ENCODE results near the gene PECR.

The PECR gene

GRCh38 chr2:216104691-216105090 is 23.1 kb upstream of the PECR start:
- TF ChIP-seq CTCF (IDR thresholded peaks at IDR 0.05; ENCODE audit: low read depth, low read length) = no peak
- H3K4me3 ChIP-seq (ENCODE audit: low read depth, low read length) = no peak overlapping the region

- TF ChIP-seq CTCF (IDR thresholded peaks at IDR 0.05; ENCODE audit: low read depth, low read length) = no peak
These were observed 21.6 kb upstream of the PECR start for GRCh38 chr2:216103213-216103612.

GRCh38 chr2:216101109-216101508 is 19.5 kb upstream of the PECR start:
- H3K4me3 ChIP-seq (ENCODE audit: low read depth, low read length) = no peak overlapping the region
- TF ChIP-seq CTCF (IDR thresholded peaks at IDR 0.05; ENCODE audit: low read depth, low read length) = no peak

More at GRCh38 chr2:216103213-216103612, 21.6 kb upstream of the PECR start:
- no peak overlapping the region for H3K4me3 ChIP-seq (ENCODE audit: low read depth, low read length)

GRCh38 chr2:216098421-216099334 is 17.1 kb upstream of the PECR start:
- no peak for TF ChIP-seq CTCF (IDR thresholded peaks at IDR 0.05; ENCODE audit: low read depth, low read length)
- H3K4me3 ChIP-seq (ENCODE audit: low read depth, low read length) = no peak overlapping the region

- H3K4me3 ChIP-seq (ENCODE audit: low read depth, low read length) = no peak overlapping the region
- TF ChIP-seq CTCF (IDR thresholded peaks at IDR 0.05; ENCODE audit: low read depth, low read length) = no peak
These were observed 13.1 kb upstream of the PECR start for GRCh38 chr2:216094701-216095100.

- H3K4me3 ChIP-seq (ENCODE audit: low read depth, low read length) = no peak overlapping the region
- no peak for TF ChIP-seq CTCF (IDR thresholded peaks at IDR 0.05; ENCODE audit: low read depth, low read length)
These were observed 11.0 kb upstream of the PECR start for GRCh38 chr2:216092646-216093045.

- TF ChIP-seq CTCF (IDR thresholded peaks at IDR 0.05; ENCODE audit: low read depth, low read length) = no peak
- H3K4me3 ChIP-seq (ENCODE audit: low read depth, low read length) = no peak overlapping the region
These were observed 8.8 kb upstream of the PECR start for GRCh38 chr2:216090369-216090786.

Measured in WI38 (cell line).